Measurements from ENCODE around the gene PEDS1. TPM values are rescaled to one million over a fixed set of nuclear protein-coding genes. Genes with fewer than 3 reads are reported as not detected.

PEDS1 gene
- total and polyA plus RNA-seq, 2 of the 13 experiments (the other 11 are each of a cell fraction or from before 2014, with no cell fraction given): 30.5 to 93.9 TPM

- TF ChIP-seq, protein P1, sequence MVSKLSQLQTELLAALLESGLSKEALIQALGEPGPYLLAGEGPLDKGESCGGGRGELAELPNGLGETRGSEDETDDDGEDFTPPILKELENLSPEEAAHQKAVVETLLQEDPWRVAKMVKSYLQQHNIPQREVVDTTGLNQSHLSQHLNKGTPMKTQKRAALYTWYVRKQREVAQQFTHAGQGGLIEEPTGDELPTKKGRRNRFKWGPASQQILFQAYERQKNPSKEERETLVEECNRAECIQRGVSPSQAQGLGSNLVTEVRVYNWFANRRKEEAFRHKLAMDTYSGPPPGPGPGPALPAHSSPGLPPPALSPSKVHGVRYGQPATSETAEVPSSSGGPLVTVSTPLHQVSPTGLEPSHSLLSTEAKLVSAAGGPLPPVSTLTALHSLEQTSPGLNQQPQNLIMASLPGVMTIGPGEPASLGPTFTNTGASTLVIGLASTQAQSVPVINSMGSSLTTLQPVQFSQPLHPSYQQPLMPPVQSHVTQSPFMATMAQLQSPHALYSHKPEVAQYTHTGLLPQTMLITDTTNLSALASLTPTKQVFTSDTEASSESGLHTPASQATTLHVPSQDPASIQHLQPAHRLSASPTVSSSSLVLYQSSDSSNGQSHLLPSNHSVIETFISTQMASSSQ (IDR thresholded peaks at IDR 0.05; ENCODE audit: low read depth): no peak
- TF ChIP-seq, protein P1 (CRISPR knock-in tag; IDR thresholded peaks at IDR 0.05; ENCODE audit: borderline replicate concordance): no peak
- no peak for TF ChIP-seq RXRA (CRISPR knock-in tag; IDR thresholded peaks at IDR 0.05)
- TF ChIP-seq, protein P2, sequence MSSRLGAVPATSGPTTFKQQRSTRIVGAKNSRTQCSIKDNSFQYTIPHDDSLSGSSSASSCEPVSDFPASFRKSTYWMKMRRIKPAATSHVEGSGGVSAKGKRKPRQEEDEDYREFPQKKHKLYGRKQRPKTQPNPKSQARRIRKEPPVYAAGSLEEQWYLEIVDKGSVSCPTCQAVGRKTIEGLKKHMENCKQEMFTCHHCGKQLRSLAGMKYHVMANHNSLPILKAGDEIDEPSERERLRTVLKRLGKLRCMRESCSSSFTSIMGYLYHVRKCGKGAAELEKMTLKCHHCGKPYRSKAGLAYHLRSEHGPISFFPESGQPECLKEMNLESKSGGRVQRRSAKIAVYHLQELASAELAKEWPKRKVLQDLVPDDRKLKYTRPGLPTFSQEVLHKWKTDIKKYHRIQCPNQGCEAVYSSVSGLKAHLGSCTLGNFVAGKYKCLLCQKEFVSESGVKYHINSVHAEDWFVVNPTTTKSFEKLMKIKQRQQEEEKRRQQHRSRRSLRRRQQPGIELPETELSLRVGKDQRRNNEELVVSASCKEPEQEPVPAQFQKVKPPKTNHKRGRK (CRISPR knock-in tag; IDR thresholded peaks at IDR 0.05): no peak
- TF ChIP-seq ZNF747 (CRISPR knock-in tag; IDR thresholded peaks at IDR 0.05; ENCODE audit: borderline replicate concordance): no peak
- no peak for TF ChIP-seq HNF4A (CRISPR knock-in tag; IDR thresholded peaks at IDR 0.05)
- TF ChIP-seq POLR2AphosphoS5 (IDR thresholded peaks at IDR 0.05; ENCODE audit: low read depth, low read length): no peak
- TF ChIP-seq, protein P3, sequence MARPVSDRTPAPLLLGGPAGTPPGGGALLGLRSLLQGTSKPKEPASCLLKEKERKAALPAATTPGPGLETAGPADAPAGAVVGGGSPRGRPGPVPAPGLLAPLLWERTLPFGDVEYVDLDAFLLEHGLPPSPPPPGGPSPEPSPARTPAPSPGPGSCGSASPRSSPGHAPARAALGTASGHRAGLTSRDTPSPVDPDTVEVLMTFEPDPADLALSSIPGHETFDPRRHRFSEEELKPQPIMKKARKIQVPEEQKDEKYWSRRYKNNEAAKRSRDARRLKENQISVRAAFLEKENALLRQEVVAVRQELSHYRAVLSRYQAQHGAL (CRISPR knock-in tag; IDR thresholded peaks at IDR 0.05; ENCODE audit: not compliant biosample characterization): no peak
- TF ChIP-seq, protein P4, sequence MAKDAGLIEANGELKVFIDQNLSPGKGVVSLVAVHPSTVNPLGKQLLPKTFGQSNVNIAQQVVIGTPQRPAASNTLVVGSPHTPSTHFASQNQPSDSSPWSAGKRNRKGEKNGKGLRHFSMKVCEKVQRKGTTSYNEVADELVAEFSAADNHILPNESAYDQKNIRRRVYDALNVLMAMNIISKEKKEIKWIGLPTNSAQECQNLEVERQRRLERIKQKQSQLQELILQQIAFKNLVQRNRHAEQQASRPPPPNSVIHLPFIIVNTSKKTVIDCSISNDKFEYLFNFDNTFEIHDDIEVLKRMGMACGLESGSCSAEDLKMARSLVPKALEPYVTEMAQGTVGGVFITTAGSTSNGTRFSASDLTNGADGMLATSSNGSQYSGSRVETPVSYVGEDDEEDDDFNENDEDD (CRISPR knock-in tag; IDR thresholded peaks at IDR 0.05; ENCODE audit: borderline replicate concordance): no peak
- TF ChIP-seq SP140L (CRISPR knock-in tag; IDR thresholded peaks at IDR 0.05; ENCODE audit: borderline replicate concordance): no peak
- 0 out of 2 replicates have a peak, but pooled peaks have one; percentile 8 for TF ChIP-seq THAP9 (CRISPR knock-in tag; IDR thresholded peaks at IDR 0.05; ENCODE audit: borderline replicate concordance)
- TF ChIP-seq ZNF205 (CRISPR knock-in tag; IDR thresholded peaks at IDR 0.05): no peak
- no peak for TF ChIP-seq ZNF225 (CRISPR knock-in tag; IDR thresholded peaks at IDR 0.05)
- no peak; the same call in 1 of the 2 replicates for TF ChIP-seq USF2 (IDR thresholded peaks at IDR 0.05; ENCODE audit: low read depth, low read length)
- no peak for TF ChIP-seq USF2 (CRISPR knock-in tag; IDR thresholded peaks at IDR 0.05; ENCODE audit: borderline replicate concordance)
- no peak for TF ChIP-seq TBP (CRISPR knock-in tag; IDR thresholded peaks at IDR 0.05)
These were observed 37.0 kb downstream of the PEDS1 start (continued) for GRCh38 chr20:50116368-50116999.

All from HepG2 (cell line).